SK-N-DZ (cell line): ENCODE data around the gene ARHGEF5.

Source experiments
- DNase-seq: peaks from one replicate; pipeline ENCODE4 v3.0.0-alpha.2; 2015; ENCODE audit warnings: low spot score

The ARHGEF5 gene

DNA sequence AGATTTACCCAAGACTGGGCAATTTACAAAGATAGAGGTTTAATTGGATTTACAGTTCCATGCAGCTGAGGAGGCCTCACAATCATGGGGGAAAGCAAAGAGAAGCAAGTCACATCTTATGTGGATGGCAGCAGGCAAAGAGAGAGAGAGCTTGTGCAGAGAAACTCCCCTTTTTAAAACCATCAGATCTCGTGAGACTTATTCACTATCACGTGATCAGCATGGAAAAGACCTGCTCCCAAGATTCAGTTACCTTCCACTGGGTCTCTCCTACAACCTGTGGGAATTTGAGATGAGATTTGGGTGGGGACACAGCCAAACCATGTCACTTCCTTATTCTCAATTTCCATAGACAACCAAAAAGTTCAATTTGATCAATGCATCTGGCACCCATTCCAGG is 73.2 kb downstream of the ARHGEF5 start:
- DNase-seq: no peak
